RPMI8226 (cell line): ENCODE measurements around the gene ANK2.

Experiments
- DNase-seq: peaks from one replicate; pipeline ENCODE4 v3.0.0-alpha.2; 2015

Gene ANK2

GRCh38 chr4:113049421-113050370, at the start of gene ANK2:
TSS of gene ANK2 (plus strand) at chr4:113049653. CDS start at chr4:113049729, 76 bp downstream.
- DNase-seq: no peak

GRCh38 chr4:113003841-113004240, 45.6 kb upstream of the ANK2 start:
- no peak for DNase-seq

- no peak for DNase-seq
Measured at GRCh38 chr4:113004655-113005054, 44.8 kb upstream of the ANK2 start.

- DNase-seq: no peak
Measured at GRCh38 chr4:113006632-113007031, 42.8 kb upstream of the ANK2 start.

GRCh38 chr4:113007151-113007550, 42.3 kb upstream of the ANK2 start:
- DNase-seq: no peak

- DNase-seq: no peak
Measured at GRCh38 chr4:113008135-113008534, 41.3 kb upstream of the ANK2 start.

GRCh38 chr4:113008716-113009115, 40.7 kb upstream of the ANK2 start:
- DNase-seq: no peak

GRCh38 chr4:113009461-113009860, 40.0 kb upstream of the ANK2 start:
- no peak for DNase-seq

- no peak for DNase-seq
Measured at GRCh38 chr4:113012122-113012725, 37.2 kb upstream of the ANK2 start.

GRCh38 chr4:113012786-113013185, 36.7 kb upstream of the ANK2 start:
- no peak for DNase-seq

- no peak for DNase-seq
Measured at GRCh38 chr4:113013751-113014150, 35.7 kb upstream of the ANK2 start.

GRCh38 chr4:113016377-113016776, 33.1 kb upstream of the ANK2 start:
- no peak for DNase-seq

GRCh38 chr4:113020966-113021365, 28.5 kb upstream of the ANK2 start:
- DNase-seq: no peak

GRCh38 chr4:113024388-113024787, 25.1 kb upstream of the ANK2 start:
- DNase-seq: no peak

GRCh38 chr4:113025416-113025815, 24.0 kb upstream of the ANK2 start:
- DNase-seq: no peak

- DNase-seq: no peak
Measured at GRCh38 chr4:113026556-113026955, 22.9 kb upstream of the ANK2 start.

GRCh38 chr4:113028074-113028473, 21.4 kb upstream of the ANK2 start:
- no peak for DNase-seq

GRCh38 chr4:113031212-113031611, 18.2 kb upstream of the ANK2 start:
- DNase-seq: no peak

- DNase-seq: no peak
Measured at GRCh38 chr4:113040793-113041192, 8.7 kb upstream of the ANK2 start.

- no peak for DNase-seq
Measured at GRCh38 chr4:113042502-113042901, 7.0 kb upstream of the ANK2 start.

- no peak for DNase-seq
Measured at GRCh38 chr4:113043591-113043990, 5.9 kb upstream of the ANK2 start.

GRCh38 chr4:113050371-113050755, 910 bp downstream of the ANK2 start:
- DNase-seq: no peak

- DNase-seq: no peak
Measured at GRCh38 chr4:113050837-113051236, 1.4 kb downstream of the ANK2 start.

- no peak for DNase-seq
Measured at GRCh38 chr4:113051361-113051760, 1.9 kb downstream of the ANK2 start.
